A549 (cell line): Measurements from ENCODE around the gene NADSYN1.

Source experiments
- POLR2A ChIP-seq: IDR thresholded peaks from 2 replicates; pipeline ENCODE4 v1.6.1; 2012; ENCODE audit warnings: mild to moderate bottlenecking, low read length
- RAD21 ChIP-seq, 2 experiments: fragments of >200 bp in 1 of 2; sonication (Bioruptor Twin) in 1 of 2; formaldehyde crosslinking in 1 of 2; IDR thresholded peaks in 1 of 2; conservative IDR thresholded peaks in 1 of 2; 2 replicates in 1 of 2; 3 replicates in 1 of 2; pipeline ENCODE4 v1.6.1; 2012 to 2018; ENCODE audit warnings: inconsistent platforms in 1 of 2
- TF ChIP-seq, protein P1 (sequence below): fragments of >200 bp; sonication (Bioruptor Twin); formaldehyde crosslinking; IDR thresholded peaks from 3 replicates; pipeline ENCODE4 v1.5.1; 2016
- TF ChIP-seq, protein P2 (sequence below): fragments of 150-350 bp; IDR thresholded peaks from 2 replicates; pipeline ENCODE4 v1.6.1; 2014; ENCODE audit warnings: low read depth, mild to moderate bottlenecking, low read length
- TF ChIP-seq, protein P3 (sequence below): fragments of 250-450 bp; sonication (Bioruptor Pico); IDR thresholded peaks from 2 replicates; pipeline ENCODE4 v1.5.0; 2021; ENCODE audit warnings: mild to moderate bottlenecking, moderate library complexity, borderline replicate concordance

DNA sequence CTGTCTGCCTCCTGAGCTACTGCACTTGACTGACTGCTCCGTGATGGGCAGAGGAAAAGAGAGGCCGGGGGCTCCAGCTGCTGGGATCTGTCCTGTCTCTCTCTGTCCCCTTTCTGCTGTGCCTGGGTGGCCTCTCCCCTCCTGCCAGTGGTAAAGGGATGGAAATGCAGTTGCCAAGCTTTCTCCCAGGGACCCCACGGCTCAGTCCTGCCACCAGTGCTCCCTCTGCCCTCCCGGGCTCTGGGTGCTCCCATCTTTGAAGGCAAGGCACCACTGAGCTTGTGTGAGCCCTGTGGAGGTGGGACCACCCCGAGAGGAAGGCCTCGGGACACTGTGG lies 32.0 kb downstream of the NADSYN1 start:
- TF ChIP-seq, protein P1, sequence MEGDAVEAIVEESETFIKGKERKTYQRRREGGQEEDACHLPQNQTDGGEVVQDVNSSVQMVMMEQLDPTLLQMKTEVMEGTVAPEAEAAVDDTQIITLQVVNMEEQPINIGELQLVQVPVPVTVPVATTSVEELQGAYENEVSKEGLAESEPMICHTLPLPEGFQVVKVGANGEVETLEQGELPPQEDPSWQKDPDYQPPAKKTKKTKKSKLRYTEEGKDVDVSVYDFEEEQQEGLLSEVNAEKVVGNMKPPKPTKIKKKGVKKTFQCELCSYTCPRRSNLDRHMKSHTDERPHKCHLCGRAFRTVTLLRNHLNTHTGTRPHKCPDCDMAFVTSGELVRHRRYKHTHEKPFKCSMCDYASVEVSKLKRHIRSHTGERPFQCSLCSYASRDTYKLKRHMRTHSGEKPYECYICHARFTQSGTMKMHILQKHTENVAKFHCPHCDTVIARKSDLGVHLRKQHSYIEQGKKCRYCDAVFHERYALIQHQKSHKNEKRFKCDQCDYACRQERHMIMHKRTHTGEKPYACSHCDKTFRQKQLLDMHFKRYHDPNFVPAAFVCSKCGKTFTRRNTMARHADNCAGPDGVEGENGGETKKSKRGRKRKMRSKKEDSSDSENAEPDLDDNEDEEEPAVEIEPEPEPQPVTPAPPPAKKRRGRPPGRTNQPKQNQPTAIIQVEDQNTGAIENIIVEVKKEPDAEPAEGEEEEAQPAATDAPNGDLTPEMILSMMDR: no peak
- TF ChIP-seq POLR2A: no peak
- TF ChIP-seq, protein P2, sequence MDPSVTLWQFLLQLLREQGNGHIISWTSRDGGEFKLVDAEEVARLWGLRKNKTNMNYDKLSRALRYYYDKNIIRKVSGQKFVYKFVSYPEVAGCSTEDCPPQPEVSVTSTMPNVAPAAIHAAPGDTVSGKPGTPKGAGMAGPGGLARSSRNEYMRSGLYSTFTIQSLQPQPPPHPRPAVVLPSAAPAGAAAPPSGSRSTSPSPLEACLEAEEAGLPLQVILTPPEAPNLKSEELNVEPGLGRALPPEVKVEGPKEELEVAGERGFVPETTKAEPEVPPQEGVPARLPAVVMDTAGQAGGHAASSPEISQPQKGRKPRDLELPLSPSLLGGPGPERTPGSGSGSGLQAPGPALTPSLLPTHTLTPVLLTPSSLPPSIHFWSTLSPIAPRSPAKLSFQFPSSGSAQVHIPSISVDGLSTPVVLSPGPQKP: no peak
- TF ChIP-seq, protein P3, sequence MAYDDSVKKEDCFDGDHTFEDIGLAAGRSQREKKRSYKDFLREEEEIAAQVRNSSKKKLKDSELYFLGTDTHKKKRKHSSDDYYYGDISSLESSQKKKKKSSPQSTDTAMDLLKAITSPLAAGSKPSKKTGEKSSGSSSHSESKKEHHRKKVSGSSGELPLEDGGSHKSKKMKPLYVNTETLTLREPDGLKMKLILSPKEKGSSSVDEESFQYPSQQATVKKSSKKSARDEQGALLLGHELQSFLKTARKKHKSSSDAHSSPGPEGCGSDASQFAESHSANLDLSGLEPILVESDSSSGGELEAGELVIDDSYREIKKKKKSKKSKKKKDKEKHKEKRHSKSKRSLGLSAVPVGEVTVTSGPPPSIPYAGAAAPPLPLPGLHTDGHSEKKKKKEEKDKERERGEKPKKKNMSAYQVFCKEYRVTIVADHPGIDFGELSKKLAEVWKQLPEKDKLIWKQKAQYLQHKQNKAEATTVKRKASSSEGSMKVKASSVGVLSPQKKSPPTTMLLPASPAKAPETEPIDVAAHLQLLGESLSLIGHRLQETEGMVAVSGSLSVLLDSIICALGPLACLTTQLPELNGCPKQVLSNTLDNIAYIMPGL (CRISPR knock-in tag): no peak
- no peak for TF ChIP-seq RAD21 (conservative IDR thresholded peaks at IDR 0.05 in 1 of 2, IDR thresholded peaks at IDR 0.05 in 1 of 2)
